SJCRH30 (cell line): ENCODE results near the gene ZNG1E. TPM values are rescaled to one million over a fixed set of nuclear protein-coding genes. Genes with fewer than 3 reads are reported as not detected.
"Not testable (repeated sequence)": the region's sequence is repeated elsewhere in the genome, so short reads cannot be mapped to it uniquely, and the experiment has no call there.

Source experiments
- DNase-seq, 2 experiments: peaks; one replicate each; pipeline ENCODE4 v3.0.0-alpha.2; 2015 to 2020
- H3K27ac ChIP-seq: fragments of 250-450 bp; sonication (Bioruptor Pico); 2 replicates; pipeline ENCODE4 v1.5.1; 2020; ENCODE audit warnings: mild to moderate bottlenecking, moderate library complexity
- H3K27me3 ChIP-seq: fragments of 250-450 bp; sonication (Bioruptor Pico); 2 replicates; pipeline ENCODE4 v1.5.1; 2020; ENCODE audit warnings: mild to moderate bottlenecking, moderate library complexity
- H3K36me3 ChIP-seq: fragments of 250-450 bp; sonication (Bioruptor Pico); 2 replicates; pipeline ENCODE4 v1.5.1; 2020; ENCODE audit warnings: mild to moderate bottlenecking, moderate library complexity
- H3K4me1 ChIP-seq: fragments of 250-450 bp; sonication (Bioruptor Pico); 2 replicates; pipeline ENCODE4 v1.5.1; 2020; ENCODE audit warnings: mild to moderate bottlenecking, moderate library complexity
- H3K4me3 ChIP-seq: fragments of 250-450 bp; sonication (Bioruptor Pico); 2 replicates; pipeline ENCODE4 v1.5.1; 2020; ENCODE audit warnings: mild to moderate bottlenecking, moderate library complexity
- H3K9me3 ChIP-seq: fragments of 250-450 bp; sonication (Bioruptor Pico); replicated peaks from 2 replicates; pipeline ENCODE4 v1.5.1; 2020; ENCODE audit warnings: mild to moderate bottlenecking, moderate library complexity
- total RNA-seq: library from RNA; depleted of rRNA; stranded (reverse); fragments of >200 nt; shearing (Covaris generic); gene quantifications from 2 replicates; pipeline ENCODE4 v1.2.3, GENCODE V29; 2014; rRNA removed

The ZNG1E gene
- 51.2 and 69.1 TPM in 2 replicates for total RNA-seq

DNA sequence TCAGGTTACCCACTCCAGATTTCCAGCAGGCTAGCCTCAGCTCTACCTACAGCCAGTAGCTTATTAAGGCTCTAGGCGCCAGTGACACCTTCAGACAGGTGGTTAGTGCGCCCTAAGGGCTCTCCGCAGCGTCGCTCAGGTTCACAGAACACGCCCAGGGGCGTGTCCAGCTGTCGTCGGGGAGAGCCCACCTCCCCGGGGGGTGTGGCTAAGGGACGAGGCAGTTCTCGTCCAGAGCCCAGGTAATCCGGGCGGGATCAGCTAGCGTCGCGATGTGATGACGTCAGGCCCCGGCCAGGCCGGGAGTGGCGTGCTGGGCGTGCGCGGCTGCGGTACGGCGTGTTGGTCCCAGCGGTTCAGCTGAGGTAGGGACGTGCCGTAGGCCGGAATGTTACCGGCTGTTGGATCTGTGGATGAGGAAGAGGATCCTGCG is at the start of gene ZNG1E:
Gene ZNG1E (plus strand): TSS at position 340 of the 433 bp plus-strand sequence. CDS start 49 bp downstream, at position 389.
- not testable (repeated sequence) for H3K27me3 ChIP-seq, H3K9me3 ChIP-seq, H3K27ac ChIP-seq, H3K4me1 ChIP-seq, H3K36me3 ChIP-seq
- peak within 1 kb of the TSS; percentile 37; the same call in 1 of the 2 replicates for H3K4me3 ChIP-seq
- DNase-seq, result peak; percentile 68 to 71

DNA sequence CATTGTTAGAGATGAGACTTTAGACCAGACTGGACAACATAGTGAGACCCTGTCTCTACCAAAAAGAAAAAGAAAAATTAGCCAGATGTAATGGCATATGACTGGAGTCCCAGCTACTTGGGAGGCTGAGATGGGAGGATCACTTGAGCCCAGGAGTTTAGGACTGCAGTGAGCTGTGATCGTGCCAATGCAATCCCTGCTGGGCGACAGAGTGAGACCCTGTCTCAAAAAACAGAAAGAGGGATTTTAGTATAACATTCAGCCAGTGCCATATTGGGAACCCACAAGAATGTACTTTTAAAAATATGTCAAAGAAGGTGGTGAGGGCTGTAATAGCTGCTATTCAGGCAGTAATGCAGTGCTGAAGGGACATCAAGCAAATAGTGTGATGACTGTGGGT is 2.1 kb upstream of the ZNG1E start:
- not testable (repeated sequence) for H3K9me3 ChIP-seq, H3K4me3 ChIP-seq, H3K27ac ChIP-seq, DNase-seq, H3K36me3 ChIP-seq, H3K4me1 ChIP-seq, H3K27me3 ChIP-seq

DNA sequence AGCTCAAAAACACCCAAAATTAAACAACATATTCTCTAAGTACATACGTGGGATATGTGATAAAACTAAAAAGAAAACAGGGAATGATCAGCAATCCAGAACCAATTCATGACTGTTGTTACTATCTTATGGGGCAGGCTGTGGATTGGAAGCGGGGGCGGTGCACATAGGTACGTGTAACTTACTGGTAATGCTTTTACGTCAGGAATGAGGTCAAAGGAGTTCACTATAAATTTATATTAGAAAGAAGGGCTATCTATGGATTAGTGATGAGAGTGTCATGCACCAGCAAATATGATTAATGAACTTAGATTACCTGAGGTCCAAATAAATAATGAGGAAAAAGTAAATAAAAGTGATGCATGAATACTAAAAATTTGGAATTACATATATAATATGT is 710 bp upstream of the ZNG1E start:
- H3K9me3 ChIP-seq, DNase-seq, H3K36me3 ChIP-seq, H3K27ac ChIP-seq, H3K4me1 ChIP-seq, H3K27me3 ChIP-seq, H3K4me3 ChIP-seq: not testable (repeated sequence)

DNA sequence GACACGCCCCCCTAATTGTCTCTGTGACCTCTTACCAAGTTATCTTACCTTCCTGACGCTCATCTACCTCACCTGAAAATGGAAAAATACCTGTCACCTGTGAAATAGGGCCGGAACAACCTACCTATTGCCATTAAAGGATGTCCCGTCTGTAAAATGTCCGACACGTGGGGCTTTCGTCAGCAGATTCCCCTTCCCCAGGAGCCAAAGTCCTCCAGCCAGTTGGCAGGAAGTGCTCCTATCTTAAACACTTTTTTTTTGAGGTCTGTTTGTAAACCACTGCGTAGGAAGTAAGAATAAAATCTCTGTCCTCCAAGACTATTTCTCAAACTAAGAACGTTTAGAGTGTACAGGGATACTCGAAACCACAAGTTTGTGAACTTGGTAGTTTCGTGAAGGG is 661 bp downstream of the ZNG1E start:
- not testable (repeated sequence) for H3K4me1 ChIP-seq, H3K27me3 ChIP-seq, H3K27ac ChIP-seq, H3K9me3 ChIP-seq, H3K36me3 ChIP-seq, H3K4me3 ChIP-seq
- DNase-seq, result peak in 1 of 2 experiments; percentile 3

DNA sequence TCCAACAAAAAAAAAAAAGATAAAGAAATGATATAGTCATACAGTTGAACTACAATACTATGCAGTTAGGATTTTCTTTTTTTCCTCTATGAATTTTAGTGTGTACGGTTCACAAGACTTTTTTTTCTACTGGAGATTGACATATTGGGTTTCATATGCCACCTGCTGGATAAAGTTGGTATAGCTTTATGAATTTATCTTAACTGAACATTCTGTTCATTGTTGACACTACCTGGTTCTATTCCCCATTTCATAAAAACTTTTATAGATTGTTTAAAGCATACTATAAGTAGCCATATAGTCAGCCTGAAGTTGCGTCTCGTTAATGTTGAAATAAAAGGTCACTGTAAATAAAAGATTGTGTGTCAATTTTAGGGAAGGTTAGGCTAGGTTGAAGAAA is 2.8 kb downstream of the ZNG1E start:
- not testable (repeated sequence) for H3K27ac ChIP-seq, H3K4me1 ChIP-seq, H3K9me3 ChIP-seq, H3K27me3 ChIP-seq, H3K4me3 ChIP-seq, DNase-seq, H3K36me3 ChIP-seq

DNA sequence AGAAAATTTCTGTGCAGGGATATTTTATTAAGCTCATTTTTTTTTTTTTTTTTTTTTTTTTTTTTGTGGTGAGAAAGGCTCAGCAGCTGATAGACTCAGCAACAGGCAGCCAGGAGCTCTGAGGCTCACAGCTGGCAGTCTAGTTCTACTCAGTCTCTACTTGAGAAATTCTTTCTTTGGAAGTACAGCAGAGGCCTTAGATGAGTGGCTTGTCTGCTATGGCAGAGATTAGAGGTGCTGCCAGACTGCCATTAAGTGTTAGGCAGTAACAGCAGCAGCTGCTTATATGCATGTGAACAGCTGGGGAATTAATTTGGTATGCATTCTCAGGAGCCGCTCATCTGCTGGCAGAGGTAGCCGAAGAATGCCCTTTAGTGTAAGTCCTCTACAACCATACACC is 27.8 kb downstream of the ZNG1E start:
- DNase-seq, result peak; percentile 75 to 82
- H3K27ac ChIP-seq, H3K27me3 ChIP-seq: not testable (repeated sequence)

DNA sequence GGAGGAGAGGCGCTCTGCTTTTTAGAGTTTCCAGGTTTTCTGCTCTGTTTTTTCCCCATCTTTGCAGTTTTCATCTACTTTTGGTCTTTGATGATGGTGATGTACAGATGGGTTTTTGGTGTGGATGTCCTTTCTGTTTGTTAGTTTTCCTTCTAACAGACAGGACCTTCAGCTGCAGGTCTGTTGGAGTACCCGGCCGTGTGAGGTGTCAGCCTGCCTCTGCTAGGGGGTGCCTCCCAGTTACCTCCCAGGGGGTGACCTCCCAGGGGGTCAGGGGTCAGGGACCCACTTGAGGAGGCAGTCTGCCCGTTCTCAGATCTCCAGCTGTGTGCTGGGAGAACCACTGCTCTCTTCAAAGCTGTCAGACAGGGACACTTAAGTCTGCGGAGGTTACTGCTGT is 38.7 kb downstream of the ZNG1E start:
- H3K36me3 ChIP-seq, H3K4me3 ChIP-seq: not testable (repeated sequence)

More for the DNA sequence above, 27.8 kb downstream of the ZNG1E start:
- H3K36me3 ChIP-seq, H3K9me3 ChIP-seq, H3K4me3 ChIP-seq, H3K4me1 ChIP-seq: not testable (repeated sequence)

DNA sequence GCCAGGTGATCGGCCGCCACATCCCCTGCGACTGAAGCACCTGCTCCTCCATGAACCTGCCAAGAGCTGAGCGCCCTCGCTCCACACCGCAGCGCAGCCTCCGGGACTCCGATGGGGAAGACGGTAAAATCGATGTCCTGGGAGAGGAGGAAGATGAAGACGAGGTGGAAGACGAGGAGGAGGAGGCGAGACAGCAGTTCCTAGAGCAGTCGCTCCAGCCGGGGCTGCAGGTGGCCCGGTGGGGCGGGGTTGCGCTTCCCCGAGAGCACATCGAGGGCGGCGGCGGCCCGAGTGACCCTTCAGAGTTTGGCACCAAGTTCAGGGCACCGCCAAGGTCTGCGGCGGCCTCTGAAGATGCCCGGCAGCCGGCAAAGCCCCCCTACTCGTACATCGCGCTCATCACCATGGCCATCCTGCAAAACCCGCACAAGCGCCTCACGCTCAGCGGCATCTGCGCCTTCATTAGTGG is 61.4 kb downstream of the ZNG1E start, which contains the start of gene FOXD4L4:
Gene FOXD4L4 (plus strand): TSS at position 51 of the 469 bp plus-strand sequence. CDS start 0 bp downstream, at position 51.
- H3K27ac ChIP-seq, result not testable (repeated sequence)

More for the DNA sequence above, 38.7 kb downstream of the ZNG1E start:
- DNase-seq, H3K27ac ChIP-seq, H3K4me1 ChIP-seq, H3K27me3 ChIP-seq, H3K9me3 ChIP-seq: not testable (repeated sequence)

DNA sequence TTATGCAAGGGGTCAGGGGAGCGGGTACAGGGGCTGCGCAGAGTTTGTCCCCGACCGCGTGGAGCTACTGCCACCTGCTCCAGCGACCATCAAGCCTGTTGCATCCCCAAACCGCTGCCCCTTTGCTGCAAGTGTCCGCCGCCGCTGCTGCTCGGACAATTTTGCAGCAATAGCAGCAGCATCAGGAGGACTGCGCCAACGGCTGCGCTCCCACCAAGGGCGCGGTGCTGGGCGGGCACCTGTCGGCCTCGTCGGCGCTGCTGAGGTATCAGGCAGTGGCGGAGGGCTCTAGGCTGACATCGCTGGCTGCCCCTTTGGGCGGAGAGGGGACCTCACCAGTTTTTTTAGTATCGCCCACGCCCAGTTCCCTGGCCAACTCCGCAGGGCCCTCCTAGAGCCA is 62.4 kb downstream of the ZNG1E start:
- DNase-seq, H3K4me3 ChIP-seq, H3K9me3 ChIP-seq, H3K36me3 ChIP-seq, H3K4me1 ChIP-seq, H3K27me3 ChIP-seq, H3K27ac ChIP-seq: not testable (repeated sequence)

More for the DNA sequence above, 61.4 kb downstream of the ZNG1E start, which contains the start of gene FOXD4L4:
- not testable (repeated sequence) for H3K4me3 ChIP-seq, H3K4me1 ChIP-seq, H3K36me3 ChIP-seq, H3K27me3 ChIP-seq, H3K9me3 ChIP-seq, DNase-seq

Other genes with a start within 250 kb of the ZNG1E start
- gene FOXD4L4, start 61.2 kb downstream of the ZNG1E start, total RNA-seq, result 0.53 and 0.59 TPM in 2 replicates